Trophoblast cell (in vitro differentiated cells and primary cell): ENCODE measurements around the gene FPGS.
A peak's percentile ranks its signal among the peaks of the same experiment; 100 is the strongest.

Experiments
- DNase-seq, 2 donors: peaks; one replicate each; pipeline ENCODE4 v3.0.0-alpha.2; 2016
- H2AFZ ChIP-seq: 2 replicates; pipeline ENCODE4 v1.6.1; 2013; ENCODE audit warnings: low read length, moderate library complexity, mild to moderate bottlenecking; ENCODE audit not compliant: insufficient read depth, poor library complexity
- H2AK5ac ChIP-seq: 2 replicates; pipeline ENCODE4 v1.6.1; 2013; ENCODE audit warnings: mild to moderate bottlenecking, low read length
- H2BK120ac ChIP-seq: 2 replicates; pipeline ENCODE4 v1.6.1; 2013; ENCODE audit warnings: low read length, mild to moderate bottlenecking, moderate library complexity; ENCODE audit not compliant: insufficient read depth, poor library complexity
- H2BK12ac ChIP-seq: 2 replicates; pipeline ENCODE4 v1.6.1; 2013; ENCODE audit warnings: mild to moderate bottlenecking, low read length, moderate library complexity
- H2BK5ac ChIP-seq: 2 replicates; pipeline ENCODE4 v1.6.1; 2013; ENCODE audit warnings: low read length, low read depth, moderate library complexity, mild to moderate bottlenecking; ENCODE audit not compliant: poor library complexity
- H3K14ac ChIP-seq: 2 replicates; pipeline ENCODE4 v1.6.1; 2013; ENCODE audit warnings: mild to moderate bottlenecking, low read length
- H3K18ac ChIP-seq: 2 replicates; pipeline ENCODE4 v1.6.1; 2013; ENCODE audit warnings: mild to moderate bottlenecking, low read length
- H3K23ac ChIP-seq: 2 replicates; pipeline ENCODE4 v1.6.1; 2013; ENCODE audit warnings: low read length
- H3K27ac ChIP-seq: 2 replicates; pipeline ENCODE4 v1.5.1; 2013; ENCODE audit warnings: low read depth, mild to moderate bottlenecking, inconsistent platforms, low read length, moderate library complexity
- H3K27me3 ChIP-seq: 2 replicates; pipeline ENCODE4 v1.6.1; 2013; ENCODE audit warnings: inconsistent platforms, mild to moderate bottlenecking, low read length, moderate library complexity; ENCODE audit not compliant: insufficient read depth
- H3K36me3 ChIP-seq, 2 experiments: 1 replicate in 1 of 2; 2 replicates in 1 of 2; pipeline ENCODE4 v1.6.1; 2013; ENCODE audit warnings: low read length in 2 of 2, mild to moderate bottlenecking in 2 of 2, moderate library complexity in 1 of 2; ENCODE audit not compliant: insufficient read depth in 2 of 2, control insufficient read depth in 1 of 2
- H3K4ac ChIP-seq: 2 replicates; pipeline ENCODE4 v1.6.1; 2013; ENCODE audit warnings: low read depth, mild to moderate bottlenecking, low read length, moderate library complexity
- H3K4me1 ChIP-seq, 2 experiments: 1 replicate in 1 of 2; 2 replicates in 1 of 2; pipeline ENCODE4 v1.6.1; 2013; ENCODE audit warnings: low read length in 2 of 2, mild to moderate bottlenecking in 2 of 2, moderate library complexity in 1 of 2; ENCODE audit not compliant: insufficient read depth in 2 of 2, control insufficient read depth in 1 of 2
- H3K4me2 ChIP-seq: 2 replicates; pipeline ENCODE4 v1.6.1; 2013; ENCODE audit warnings: inconsistent platforms, mild to moderate bottlenecking, low read length, moderate library complexity
- H3K4me3 ChIP-seq: 2 replicates; pipeline ENCODE4 v1.5.1; 2013; ENCODE audit warnings: mild to moderate bottlenecking, low read depth, low read length, inconsistent platforms
- H3K79me1 ChIP-seq: one replicate; pipeline ENCODE4 v1.6.1; 2013; ENCODE audit warnings: low read length
- H3K79me2 ChIP-seq: 2 replicates; pipeline ENCODE4 v1.6.1; 2013; ENCODE audit warnings: low read length, mild to moderate bottlenecking; ENCODE audit not compliant: control insufficient read depth, insufficient read depth, poor library complexity
- H3K9ac ChIP-seq: 2 replicates; pipeline ENCODE4 v1.6.1; 2013; ENCODE audit warnings: mild to moderate bottlenecking, low read length
- H3K9me3 ChIP-seq: 2 replicates; pipeline ENCODE4 v1.6.1; 2013; ENCODE audit warnings: low read depth, mild to moderate bottlenecking, control low read depth, inconsistent platforms, low read length; ENCODE audit not compliant: insufficient read depth
- H4K12ac ChIP-seq: 2 replicates; pipeline ENCODE4 v1.6.1; 2013; ENCODE audit warnings: low read depth, mild to moderate bottlenecking, low read length, moderate library complexity
- H4K8ac ChIP-seq: 2 replicates; pipeline ENCODE4 v1.6.1; 2013; ENCODE audit warnings: low read depth, mild to moderate bottlenecking, low read length, moderate library complexity
- H4K91ac ChIP-seq: one replicate; pipeline ENCODE4 v1.6.1; 2013; ENCODE audit warnings: low read depth, mild to moderate bottlenecking, low read length, moderate library complexity
- WGBS: extraction: QIAGEN DNeasy Blood & Tissue Kit; methylation state at CpG from one replicate; pipeline ENCODE4 v1.1.7; 2013; ENCODE audit warnings: missing lambda C conversion rate; ENCODE audit not compliant: insufficient read length, insufficient coverage; ENCODE audit errors: extremely low coverage; 5-methylcytosine and 5-hydroxymethylcytosine counted together

Gene FPGS

GRCh38 chr9:127765418-127765817 is 37.3 kb upstream of the FPGS start:
- H3K14ac ChIP-seq, result no peak overlapping the region
- DNase-seq, result peak in 1 of 2 donors; percentile 21
- WGBS, result no CpG with 5 or more reads among the region's 1 CpG
- no peak overlapping the region for H3K4me2 ChIP-seq
- H4K91ac ChIP-seq, result no peak overlapping the region
- H3K4me3 ChIP-seq, result no peak overlapping the region
- no peaks in the 10 kb centered on the region for H3K9me3 ChIP-seq
- H4K12ac ChIP-seq, result no peak overlapping the region
- no peak overlapping the region for H3K23ac ChIP-seq
- H3K27me3 ChIP-seq, result no peaks in the 10 kb centered on the region
- H2AFZ ChIP-seq, result no peak overlapping the region
- H2BK12ac ChIP-seq, result no peak overlapping the region
- no peak overlapping the region for H3K9ac ChIP-seq
- H2BK5ac ChIP-seq, result no peak overlapping the region
- no peak overlapping the region for H2BK120ac ChIP-seq
- no peaks in the 10 kb centered on the region for H3K36me3 ChIP-seq
- H3K4me1 ChIP-seq, result peaks cover 10 to 17% of the 10 kb centered on the region in 2 experiments
- H4K8ac ChIP-seq, result no peak overlapping the region
- H2AK5ac ChIP-seq, result no peak overlapping the region
- no peak overlapping the region for H3K27ac ChIP-seq
- H3K79me2 ChIP-seq, result no peaks in the 10 kb centered on the region
- no peak overlapping the region for H3K4ac ChIP-seq
- H3K79me1 ChIP-seq, result peaks cover 2% of the 10 kb centered on the region
- no peak overlapping the region for H3K18ac ChIP-seq

- Histone ChIP-seq H2AFZ (no peak overlapping the region), H3K4me2 (no peak overlapping the region), H3K4me3 (no peak overlapping the region), H4K8ac (no peak overlapping the region), H3K4me1 (peaks cover 5 to 18% of the 10 kb centered on the region in 2 experiments), H2BK12ac (no peak overlapping the region), H3K36me3 (no peaks in the 10 kb centered on the region), H2BK5ac (no peak overlapping the region), H3K9me3 (no peaks in the 10 kb centered on the region), H4K91ac (peak overlapping the region; percentile 22), H2BK120ac (no peak overlapping the region), H3K4ac (no peak overlapping the region), H3K79me1 (no peaks in the 10 kb centered on the region), H4K12ac (no peak overlapping the region), H3K27ac (no peak overlapping the region), H3K27me3 (no peaks in the 10 kb centered on the region), H2AK5ac (no peak overlapping the region), H3K79me2 (no peaks in the 10 kb centered on the region), H3K14ac (no peak overlapping the region), H3K9ac (no peak overlapping the region), H3K18ac (no peak overlapping the region), H3K23ac (no peak overlapping the region)
- no peak for DNase-seq
- no CpG with 5 or more reads among the region's 3 CpGs for WGBS
These were observed 35.3 kb upstream of the FPGS start for GRCh38 chr9:127767410-127767809.

- no peaks in the 10 kb centered on the region for H3K79me1 ChIP-seq
- H3K27me3 ChIP-seq, result no peaks in the 10 kb centered on the region
- no peak overlapping the region for H2AFZ ChIP-seq
- no peaks in the 10 kb centered on the region for H3K9me3 ChIP-seq
- H3K4me1 ChIP-seq, result peaks cover 5 to 16% of the 10 kb centered on the region in 2 experiments
- no peak overlapping the region for H3K4me3 ChIP-seq
- WGBS, result no CpG with 5 or more reads among the region's 13 CpGs
- H3K79me2 ChIP-seq, result no peaks in the 10 kb centered on the region
- H3K14ac ChIP-seq, result no peak overlapping the region
- H3K18ac ChIP-seq, result no peak overlapping the region
- no peak overlapping the region for H3K4ac ChIP-seq
- peak overlapping the region; percentile 14 for H3K4me2 ChIP-seq
- H2BK120ac ChIP-seq, result no peak overlapping the region
- DNase-seq, result no peak
- H4K91ac ChIP-seq, result peak overlapping the region; percentile 22
- H3K27ac ChIP-seq, result no peak overlapping the region
- H4K12ac ChIP-seq, result no peak overlapping the region
- no peak overlapping the region for H2BK5ac ChIP-seq
- H2AK5ac ChIP-seq, result no peak overlapping the region
- peak overlapping the region; percentile 14 for H4K8ac ChIP-seq
- H3K23ac ChIP-seq, result no peak overlapping the region
- no peak overlapping the region for H2BK12ac ChIP-seq
- H3K36me3 ChIP-seq, result no peaks in the 10 kb centered on the region
- no peak overlapping the region for H3K9ac ChIP-seq
These were observed 34.8 kb upstream of the FPGS start for GRCh38 chr9:127767909-127768331.

GRCh38 chr9:127768698-127769097 is 34.0 kb upstream of the FPGS start:
- DNase-seq, result no peak
- H3K79me2 ChIP-seq, result no peaks in the 10 kb centered on the region
- H2BK5ac ChIP-seq, result no peak overlapping the region
- no peak overlapping the region for H4K8ac ChIP-seq
- H2BK120ac ChIP-seq, result no peak overlapping the region
- WGBS, result no CpG with 5 or more reads among the region's 8 CpGs
- no peak overlapping the region for H4K91ac ChIP-seq
- H3K27ac ChIP-seq, result no peak overlapping the region
- H3K9me3 ChIP-seq, result no peaks in the 10 kb centered on the region
- no peaks in the 10 kb centered on the region for H3K79me1 ChIP-seq
- no peak overlapping the region for H2AFZ ChIP-seq
- H3K4me1 ChIP-seq, result peaks cover 5 to 16% of the 10 kb centered on the region in 2 experiments
- H3K4ac ChIP-seq, result no peak overlapping the region
- no peaks in the 10 kb centered on the region for H3K27me3 ChIP-seq
- no peak overlapping the region for H4K12ac ChIP-seq
- H3K4me3 ChIP-seq, result no peak overlapping the region
- peak overlapping the region; percentile 38 for H2BK12ac ChIP-seq
- H3K14ac ChIP-seq, result no peak overlapping the region
- no peak overlapping the region for H3K9ac ChIP-seq
- H3K36me3 ChIP-seq, result no peaks in the 10 kb centered on the region
- no peak overlapping the region for H3K23ac ChIP-seq
- H2AK5ac ChIP-seq, result no peak overlapping the region
- no peak overlapping the region for H3K18ac ChIP-seq
- H3K4me2 ChIP-seq, result no peak overlapping the region
